Trophoblast cell (in vitro differentiated cells and primary cell): Measurements from ENCODE around the gene DPP6.
"Not testable (repeated sequence)": the region's sequence is repeated elsewhere in the genome, so short reads cannot be mapped to it uniquely, and the experiment has no call there.

Source experiments
- DNase-seq, 2 donors: peaks; one replicate each; pipeline ENCODE4 v3.0.0-alpha.2; 2016
- H2AFZ ChIP-seq: 2 replicates; pipeline ENCODE4 v1.6.1; 2013; ENCODE audit warnings: low read length, moderate library complexity, mild to moderate bottlenecking; ENCODE audit not compliant: insufficient read depth, poor library complexity
- H2AK5ac ChIP-seq: 2 replicates; pipeline ENCODE4 v1.6.1; 2013; ENCODE audit warnings: mild to moderate bottlenecking, low read length
- H2BK120ac ChIP-seq: 2 replicates; pipeline ENCODE4 v1.6.1; 2013; ENCODE audit warnings: low read length, mild to moderate bottlenecking, moderate library complexity; ENCODE audit not compliant: insufficient read depth, poor library complexity
- H2BK12ac ChIP-seq: 2 replicates; pipeline ENCODE4 v1.6.1; 2013; ENCODE audit warnings: mild to moderate bottlenecking, low read length, moderate library complexity
- H2BK5ac ChIP-seq: 2 replicates; pipeline ENCODE4 v1.6.1; 2013; ENCODE audit warnings: low read length, low read depth, moderate library complexity, mild to moderate bottlenecking; ENCODE audit not compliant: poor library complexity
- H3K14ac ChIP-seq: 2 replicates; pipeline ENCODE4 v1.6.1; 2013; ENCODE audit warnings: mild to moderate bottlenecking, low read length
- H3K18ac ChIP-seq: 2 replicates; pipeline ENCODE4 v1.6.1; 2013; ENCODE audit warnings: mild to moderate bottlenecking, low read length
- H3K23ac ChIP-seq: 2 replicates; pipeline ENCODE4 v1.6.1; 2013; ENCODE audit warnings: low read length
- H3K27ac ChIP-seq: 2 replicates; pipeline ENCODE4 v1.5.1; 2013; ENCODE audit warnings: low read depth, mild to moderate bottlenecking, inconsistent platforms, low read length, moderate library complexity
- H3K27me3 ChIP-seq: 2 replicates; pipeline ENCODE4 v1.6.1; 2013; ENCODE audit warnings: inconsistent platforms, mild to moderate bottlenecking, low read length, moderate library complexity; ENCODE audit not compliant: insufficient read depth
- H3K36me3 ChIP-seq, 2 experiments: 1 replicate in 1 of 2; 2 replicates in 1 of 2; pipeline ENCODE4 v1.6.1; 2013; ENCODE audit warnings: low read length in 2 of 2, mild to moderate bottlenecking in 2 of 2, moderate library complexity in 1 of 2; ENCODE audit not compliant: insufficient read depth in 2 of 2, control insufficient read depth in 1 of 2
- H3K4ac ChIP-seq: 2 replicates; pipeline ENCODE4 v1.6.1; 2013; ENCODE audit warnings: low read depth, mild to moderate bottlenecking, low read length, moderate library complexity
- H3K4me1 ChIP-seq, 2 experiments: 1 replicate in 1 of 2; 2 replicates in 1 of 2; pipeline ENCODE4 v1.6.1; 2013; ENCODE audit warnings: low read length in 2 of 2, mild to moderate bottlenecking in 2 of 2, moderate library complexity in 1 of 2; ENCODE audit not compliant: insufficient read depth in 2 of 2, control insufficient read depth in 1 of 2
- H3K4me2 ChIP-seq: 2 replicates; pipeline ENCODE4 v1.6.1; 2013; ENCODE audit warnings: inconsistent platforms, mild to moderate bottlenecking, low read length, moderate library complexity
- H3K4me3 ChIP-seq: 2 replicates; pipeline ENCODE4 v1.5.1; 2013; ENCODE audit warnings: mild to moderate bottlenecking, low read depth, low read length, inconsistent platforms
- H3K79me1 ChIP-seq: one replicate; pipeline ENCODE4 v1.6.1; 2013; ENCODE audit warnings: low read length
- H3K79me2 ChIP-seq: 2 replicates; pipeline ENCODE4 v1.6.1; 2013; ENCODE audit warnings: low read length, mild to moderate bottlenecking; ENCODE audit not compliant: control insufficient read depth, insufficient read depth, poor library complexity
- H3K9ac ChIP-seq: 2 replicates; pipeline ENCODE4 v1.6.1; 2013; ENCODE audit warnings: mild to moderate bottlenecking, low read length
- H3K9me3 ChIP-seq: 2 replicates; pipeline ENCODE4 v1.6.1; 2013; ENCODE audit warnings: low read depth, mild to moderate bottlenecking, control low read depth, inconsistent platforms, low read length; ENCODE audit not compliant: insufficient read depth
- H4K12ac ChIP-seq: 2 replicates; pipeline ENCODE4 v1.6.1; 2013; ENCODE audit warnings: low read depth, mild to moderate bottlenecking, low read length, moderate library complexity
- H4K8ac ChIP-seq: 2 replicates; pipeline ENCODE4 v1.6.1; 2013; ENCODE audit warnings: low read depth, mild to moderate bottlenecking, low read length, moderate library complexity
- H4K91ac ChIP-seq: one replicate; pipeline ENCODE4 v1.6.1; 2013; ENCODE audit warnings: low read depth, mild to moderate bottlenecking, low read length, moderate library complexity
- WGBS: extraction: QIAGEN DNeasy Blood & Tissue Kit; methylation state at CpG from one replicate; pipeline ENCODE4 v1.1.7; 2013; ENCODE audit warnings: missing lambda C conversion rate; ENCODE audit not compliant: insufficient read length, insufficient coverage; ENCODE audit errors: extremely low coverage; 5-methylcytosine and 5-hydroxymethylcytosine counted together

The DPP6 gene

DNA sequence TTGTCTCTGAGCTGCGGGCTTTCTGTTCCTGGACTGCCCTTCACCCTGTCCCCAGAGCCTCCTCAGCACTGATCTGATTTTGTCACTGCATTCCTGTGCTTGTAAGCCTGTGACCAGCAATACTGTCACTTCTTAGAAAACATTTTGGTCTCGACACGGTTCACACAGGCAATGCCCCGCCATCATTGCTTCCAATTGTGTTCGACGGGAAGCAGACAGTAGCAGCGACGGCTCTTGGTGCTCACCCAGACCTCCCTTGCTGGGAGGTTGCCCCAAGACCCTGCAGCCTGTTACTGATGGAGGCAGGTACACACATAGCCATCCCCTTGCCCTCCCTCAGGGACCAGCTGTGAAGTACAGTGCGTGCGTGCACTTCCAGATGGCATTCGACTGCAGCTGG is 99.1 kb downstream of the DPP6 start:
- not testable (repeated sequence) for H3K79me2 ChIP-seq, H3K4me3 ChIP-seq, H2BK120ac ChIP-seq, H4K8ac ChIP-seq, H2BK5ac ChIP-seq, H3K9ac ChIP-seq, H3K4me1 ChIP-seq, H4K12ac ChIP-seq, DNase-seq, H3K9me3 ChIP-seq, H3K23ac ChIP-seq, H3K27me3 ChIP-seq, H3K79me1 ChIP-seq, H4K91ac ChIP-seq, H3K36me3 ChIP-seq, H3K27ac ChIP-seq, H2AFZ ChIP-seq, H3K4ac ChIP-seq, H3K18ac ChIP-seq, H3K4me2 ChIP-seq, H2AK5ac ChIP-seq, H3K14ac ChIP-seq, H2BK12ac ChIP-seq
- WGBS: no CpG with 5 or more reads among the region's 11 CpGs

GRCh38 chr7:154155928-154156327 is 103.7 kb downstream of the DPP6 start:
- not testable (repeated sequence) for H3K36me3 ChIP-seq, DNase-seq, H3K79me1 ChIP-seq, H3K4me1 ChIP-seq, H3K23ac ChIP-seq, H3K9ac ChIP-seq, H3K4me2 ChIP-seq, H3K27ac ChIP-seq, H4K12ac ChIP-seq, H3K27me3 ChIP-seq, H3K9me3 ChIP-seq, H3K79me2 ChIP-seq, H3K18ac ChIP-seq, H4K8ac ChIP-seq, H3K4me3 ChIP-seq, H2AK5ac ChIP-seq, H2BK5ac ChIP-seq, H3K14ac ChIP-seq, H2BK12ac ChIP-seq, H4K91ac ChIP-seq, H2BK120ac ChIP-seq, H2AFZ ChIP-seq, H3K4ac ChIP-seq
- WGBS: no CpG with 5 or more reads among the region's 3 CpGs

DNA sequence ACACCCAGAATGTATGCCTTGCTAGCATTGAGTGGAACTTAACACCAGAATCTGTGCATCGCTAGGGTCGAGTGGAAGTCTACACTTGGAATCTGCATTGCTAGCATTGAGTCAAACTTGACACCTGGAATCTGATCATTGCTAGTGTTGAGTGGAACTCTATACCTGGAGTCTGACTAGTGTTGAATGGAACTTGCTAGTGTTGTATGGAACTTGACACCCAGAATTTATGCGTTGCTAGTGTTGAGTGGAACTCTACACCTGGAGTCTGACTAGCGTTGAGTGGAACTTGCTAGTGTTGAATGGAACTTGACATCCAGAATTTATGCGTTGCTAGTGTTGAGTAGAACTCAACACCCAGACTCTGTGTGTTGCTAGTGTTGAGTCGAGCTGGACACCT is 110.7 kb downstream of the DPP6 start:
- not testable (repeated sequence) for H3K4me2 ChIP-seq, H4K91ac ChIP-seq, H3K79me2 ChIP-seq, H2AK5ac ChIP-seq, H3K18ac ChIP-seq, H3K9me3 ChIP-seq, H3K4me1 ChIP-seq, DNase-seq, H2BK120ac ChIP-seq, H3K79me1 ChIP-seq, H4K12ac ChIP-seq, H3K27me3 ChIP-seq, H3K4ac ChIP-seq, H3K36me3 ChIP-seq, H3K23ac ChIP-seq, H3K9ac ChIP-seq, H3K4me3 ChIP-seq, H2BK5ac ChIP-seq, H4K8ac ChIP-seq, H3K14ac ChIP-seq, H2BK12ac ChIP-seq, H3K27ac ChIP-seq, H2AFZ ChIP-seq
- WGBS: no CpG with 5 or more reads among the region's 6 CpGs

GRCh38 chr7:154163642-154164041 is 111.4 kb downstream of the DPP6 start:
- not testable (repeated sequence) for H3K4me2 ChIP-seq, DNase-seq, H3K18ac ChIP-seq, H3K14ac ChIP-seq, H3K4me1 ChIP-seq, H3K9ac ChIP-seq, H2AFZ ChIP-seq, H3K27me3 ChIP-seq, H2BK12ac ChIP-seq, H3K4me3 ChIP-seq, H3K36me3 ChIP-seq, H2BK5ac ChIP-seq, H2AK5ac ChIP-seq, H4K12ac ChIP-seq, H3K27ac ChIP-seq, H2BK120ac ChIP-seq, H3K79me2 ChIP-seq, H3K23ac ChIP-seq, H3K4ac ChIP-seq, H4K91ac ChIP-seq, H4K8ac ChIP-seq, H3K9me3 ChIP-seq, H3K79me1 ChIP-seq
- no CpG with 5 or more reads among the region's 3 CpGs for WGBS
